ENCODE measurements around the gene NPAS2.
A peak's percentile ranks its signal among the peaks of the same experiment; 100 is the strongest.

Gene NPAS2

GRCh38 chr2:100945433-100945740 lies 125.4 kb downstream of the NPAS2 start:
- DNase-seq (ENCODE audit: low read depth), result no peak
- no peak overlapping the region for H3K4me3 ChIP-seq (ENCODE audit: low read length)

GRCh38 chr2:100945930-100946607 lies 126.1 kb downstream of the NPAS2 start:
- H3K4me3 ChIP-seq (ENCODE audit: low read length), result no peak overlapping the region
- no peak for TF ChIP-seq CTCF (conservative IDR thresholded peaks at IDR 0.05; ENCODE audit: low read depth, low read length)
- DNase-seq (ENCODE audit: low read depth), result no peak

More at GRCh38 chr2:100945433-100945740, 125.4 kb downstream of the NPAS2 start:
- TF ChIP-seq CTCF (conservative IDR thresholded peaks at IDR 0.05; ENCODE audit: low read depth, low read length), result no peak

- H3K4me3 ChIP-seq (ENCODE audit: low read length), result no peak overlapping the region
- DNase-seq (ENCODE audit: low read depth), result peak; percentile 52
- TF ChIP-seq CTCF (conservative IDR thresholded peaks at IDR 0.05; ENCODE audit: low read depth, low read length), result no peak
These were observed 129.2 kb downstream of the NPAS2 start for GRCh38 chr2:100948942-100949811.

GRCh38 chr2:100952512-100952911 lies 132.6 kb downstream of the NPAS2 start:
- H3K4me3 ChIP-seq (ENCODE audit: low read length), result no peak overlapping the region
- TF ChIP-seq CTCF (conservative IDR thresholded peaks at IDR 0.05; ENCODE audit: low read depth, low read length), result no peak
- no peak for DNase-seq (ENCODE audit: low read depth)

GRCh38 chr2:100953406-100954043 lies 133.6 kb downstream of the NPAS2 start:
- DNase-seq (ENCODE audit: low read depth), result no peak
- TF ChIP-seq CTCF (conservative IDR thresholded peaks at IDR 0.05; ENCODE audit: low read depth, low read length), result no peak
- no peak overlapping the region for H3K4me3 ChIP-seq (ENCODE audit: low read length)

- no peak overlapping the region for H3K4me3 ChIP-seq (ENCODE audit: low read length)
- TF ChIP-seq CTCF (conservative IDR thresholded peaks at IDR 0.05; ENCODE audit: low read depth, low read length), result no peak
- DNase-seq (ENCODE audit: low read depth), result no peak
These were observed 134.1 kb downstream of the NPAS2 start for GRCh38 chr2:100954044-100954420.

Data from retinal pigment epithelial cell (primary cell).